Endometrial microvascular endothelial cells (primary cell): ENCODE data around the gene TBL1X. TPM values are rescaled to one million over a fixed set of nuclear protein-coding genes. Genes with fewer than 3 reads are reported as not detected.
"Not testable (repeated sequence)": the region's sequence is repeated elsewhere in the genome, so short reads cannot be mapped to it uniquely, and the experiment has no call there.

ENCODE experiments used
- in situ Hi-C: cut with HindIII; loops from 2 replicates; pipeline ENCODE4 v1.10.0; 2017; ENCODE audit warnings: low sequenced_read_pairs, low pct_unique_long_range_greater_than_20kb; ENCODE audit errors: inconsistent ontology term
- total RNA-seq: library from RNA; depleted of rRNA; stranded (reverse); fragments of >200 nt; gene quantifications from one replicate; pipeline ENCODE4 v1.2.3, GENCODE V29; 2015; ENCODE audit errors: inconsistent ontology term

The TBL1X gene
- total RNA-seq, 1 donor from 2014 or later: 33.8 TPM

GRCh38 chrX:9749146-9749692 lies 284.4 kb downstream of the TBL1X start:
- in situ Hi-C loops: no loop called here

- in situ Hi-C loops: no loop called here
These were observed 292.5 kb downstream of the TBL1X start for GRCh38 chrX:9757366-9757765.

GRCh38 chrX:9758021-9758638 lies 293.3 kb downstream of the TBL1X start:
- in situ Hi-C loops: no loop called here

- in situ Hi-C loops: no loop called here
These were observed 294.5 kb downstream of the TBL1X start for GRCh38 chrX:9759337-9759736.

GRCh38 chrX:9765072-9765736 lies 300.3 kb downstream of the TBL1X start:
- in situ Hi-C loops: no loop called here

GRCh38 chrX:9765737-9766097 lies 300.9 kb downstream of the TBL1X start, which contains the start of gene GPR143:
Gene GPR143, minus strand, starts transcription at chrX:9765847. Its CDS starts 30 bp downstream, at chrX:9765817.
- in situ Hi-C loops: no loop called here

GRCh38 chrX:9767375-9767774 lies 302.5 kb downstream of the TBL1X start:
- in situ Hi-C loops: no loop called here

- in situ Hi-C loops: not testable (repeated sequence)
These were observed 303.5 kb downstream of the TBL1X start for GRCh38 chrX:9768321-9768839.

- in situ Hi-C loops: no loop called here
These were observed 305.5 kb downstream of the TBL1X start for GRCh38 chrX:9770319-9770718.

GRCh38 chrX:9772943-9773342 lies 308.1 kb downstream of the TBL1X start:
- in situ Hi-C loops: no loop called here

- in situ Hi-C loops: no loop called here
These were observed 311.1 kb downstream of the TBL1X start for GRCh38 chrX:9775930-9776329.

GRCh38 chrX:9781941-9782340 lies 317.1 kb downstream of the TBL1X start:
- in situ Hi-C loops: no loop called here

GRCh38 chrX:9784332-9784731 lies 319.5 kb downstream of the TBL1X start:
- in situ Hi-C loops: no loop called here

- in situ Hi-C loops: no loop called here
These were observed 320.5 kb downstream of the TBL1X start for GRCh38 chrX:9785254-9785943.

- in situ Hi-C loops: no loop called here
These were observed 321.3 kb downstream of the TBL1X start, which contains the start of gene SHROOM2 for GRCh38 chrX:9785944-9786797. Gene SHROOM2, plus strand, starts transcription at chrX:9786429. Its CDS starts 117 bp downstream, at chrX:9786546.

GRCh38 chrX:9786798-9787635 lies 322.2 kb downstream of the TBL1X start:
- in situ Hi-C loops: no loop called here

GRCh38 chrX:9788911-9789310 lies 324.1 kb downstream of the TBL1X start:
- in situ Hi-C loops: no loop called here

GRCh38 chrX:9789555-9789954 lies 324.7 kb downstream of the TBL1X start:
- in situ Hi-C loops: no loop called here
